ENCODE measurements around the gene CD38. TPM values are rescaled to one million over a fixed set of nuclear protein-coding genes. Genes with fewer than 3 reads are reported as not detected.

CD38 gene
- total RNA-seq, 1 donor from 2014 or later: not detected

- Mint-ChIP-seq H3K4me3 (ENCODE audit: unreplicated experiment) (no peak overlapping the region), H3K36me3 (ENCODE audit: low read depth) (no peaks in the 10 kb centered on the region), H3K27ac (ENCODE audit: unreplicated experiment) (no peak overlapping the region), H3K4me1 (ENCODE audit: low read depth) (peaks cover 10% of the 10 kb centered on the region), H3K27me3 (ENCODE audit: low read depth) (peaks cover 1% of the 10 kb centered on the region), H3K9me3 (ENCODE audit: low read depth) (no peaks in the 10 kb centered on the region)
- no peak for DNase-seq (ENCODE audit: low spot score)
- TF ChIP-seq CTCF (IDR thresholded peaks at IDR 0.05): no peak
These were observed 106.5 kb downstream of the CD38 start for GRCh38 chr4:15884666-15885065.

GRCh38 chr4:15885422-15885821 is 107.3 kb downstream of the CD38 start:
- H3K4me1 Mint-ChIP-seq (ENCODE audit: low read depth): peaks cover 10% of the 10 kb centered on the region
- H3K27ac Mint-ChIP-seq (ENCODE audit: unreplicated experiment): no peak overlapping the region
- DNase-seq (ENCODE audit: low spot score): no peak
- TF ChIP-seq CTCF (IDR thresholded peaks at IDR 0.05): no peak
- peaks cover 1% of the 10 kb centered on the region for H3K27me3 Mint-ChIP-seq (ENCODE audit: low read depth)
- no peak overlapping the region for H3K4me3 Mint-ChIP-seq (ENCODE audit: unreplicated experiment)
- no peaks in the 10 kb centered on the region for H3K9me3 Mint-ChIP-seq (ENCODE audit: low read depth)
- H3K36me3 Mint-ChIP-seq (ENCODE audit: low read depth): no peaks in the 10 kb centered on the region

GRCh38 chr4:15888515-15888914 is 110.4 kb downstream of the CD38 start:
- no peak overlapping the region for H3K4me3 Mint-ChIP-seq (ENCODE audit: unreplicated experiment)

GRCh38 chr4:15890246-15890829 is 112.2 kb downstream of the CD38 start:
- DNase-seq (ENCODE audit: low spot score): no peak
- no peak overlapping the region for H3K27ac Mint-ChIP-seq (ENCODE audit: unreplicated experiment)
- H3K4me3 Mint-ChIP-seq (ENCODE audit: unreplicated experiment): no peak overlapping the region
- H3K4me1 Mint-ChIP-seq (ENCODE audit: low read depth): peaks cover 24% of the 10 kb centered on the region
- no peaks in the 10 kb centered on the region for H3K27me3 Mint-ChIP-seq (ENCODE audit: low read depth)
- TF ChIP-seq CTCF (IDR thresholded peaks at IDR 0.05): no peak
- H3K9me3 Mint-ChIP-seq (ENCODE audit: low read depth): no peaks in the 10 kb centered on the region
- H3K36me3 Mint-ChIP-seq (ENCODE audit: low read depth): no peaks in the 10 kb centered on the region

More at GRCh38 chr4:15888515-15888914, 110.4 kb downstream of the CD38 start:
- Mint-ChIP-seq H3K4me1 (ENCODE audit: low read depth) (peaks cover 21% of the 10 kb centered on the region), H3K36me3 (ENCODE audit: low read depth) (no peaks in the 10 kb centered on the region), H3K9me3 (ENCODE audit: low read depth) (no peaks in the 10 kb centered on the region), H3K27ac (ENCODE audit: unreplicated experiment) (no peak overlapping the region), H3K27me3 (ENCODE audit: low read depth) (no peaks in the 10 kb centered on the region)
- DNase-seq (ENCODE audit: low spot score): no peak
- TF ChIP-seq CTCF (IDR thresholded peaks at IDR 0.05): no peak

GRCh38 chr4:15891312-15891711 is 113.2 kb downstream of the CD38 start:
- Mint-ChIP-seq H3K27ac (ENCODE audit: unreplicated experiment) (no peak overlapping the region), H3K4me3 (ENCODE audit: unreplicated experiment) (no peak overlapping the region)

More at GRCh38 chr4:15891312-15891711, 113.2 kb downstream of the CD38 start:
- no peak for DNase-seq (ENCODE audit: low spot score)
- Mint-ChIP-seq H3K36me3 (ENCODE audit: low read depth) (no peaks in the 10 kb centered on the region), H3K4me1 (ENCODE audit: low read depth) (peaks cover 24% of the 10 kb centered on the region), H3K27me3 (ENCODE audit: low read depth) (no peaks in the 10 kb centered on the region), H3K9me3 (ENCODE audit: low read depth) (no peaks in the 10 kb centered on the region)
- TF ChIP-seq CTCF (IDR thresholded peaks at IDR 0.05): no peak
